ENCODE measurements around the gene PAXIP1.

- TF ChIP-seq GATA3 (IDR thresholded peaks at IDR 0.05; ENCODE audit: low read depth, low read length) (no peak), GATA2 (IDR thresholded peaks at IDR 0.05; ENCODE audit: low read depth, low read length) (no peak)
These were observed 99.7 kb downstream of the PAXIP1 start for GRCh38 chr7:154903083-154903731.
